DND-41 (cell line): ENCODE data around the gene DNAH3.

Experiments
- ATAC-seq: fragments of 200-7000 bp; cut with Tn5 transposase; 3 replicates; pipeline ENCODE4 v1.9.1; 2021; ENCODE audit warnings: low read depth; ENCODE audit not compliant: insufficient read depth
- DNase-seq: peaks from one replicate; pipeline ENCODE4 v3.0.0-alpha.2; 2020
- H2AFZ ChIP-seq: 2 replicates; pipeline ENCODE4 v1.6.0; 2012; ENCODE audit warnings: low read depth, low read length
- H3K27ac ChIP-seq: 2 replicates; pipeline ENCODE4 v1.5.1; 2012; ENCODE audit warnings: low read length, inconsistent platforms
- H3K27me3 ChIP-seq: fragments of 200-600 bp; sonication (generic); 2 replicates; pipeline ENCODE4 v1.6.0; 2012; ENCODE audit warnings: low read length, mild to moderate bottlenecking, inconsistent platforms; ENCODE audit not compliant: insufficient read depth, poor library complexity
- H3K36me3 ChIP-seq: 2 replicates; pipeline ENCODE4 v1.5.1; 2012; ENCODE audit warnings: low read length, inconsistent platforms; ENCODE audit not compliant: insufficient read depth
- H3K4me1 ChIP-seq: 2 replicates; pipeline ENCODE4 v1.5.1; 2012; ENCODE audit warnings: mild to moderate bottlenecking, low read length; ENCODE audit not compliant: insufficient read depth
- H3K4me2 ChIP-seq: 2 replicates; pipeline ENCODE4 v1.6.0; 2012; ENCODE audit warnings: mild to moderate bottlenecking, moderate library complexity, low read length, inconsistent platforms; ENCODE audit not compliant: insufficient read depth
- H3K4me3 ChIP-seq, 2 experiments: fragments of 200-600 bp in 1 of 2; shearing (Covaris generic) in 1 of 2; 2 replicates each; pipeline ENCODE4 v1.5.1; 2012 to 2016; ENCODE audit warnings: inconsistent platforms in 2 of 2, low read length in 2 of 2, mild to moderate bottlenecking in 2 of 2, low read depth in 1 of 2, moderate library complexity in 1 of 2
- H3K79me2 ChIP-seq: 2 replicates; pipeline ENCODE4 v1.6.0; 2012; ENCODE audit warnings: low read length, inconsistent platforms; ENCODE audit not compliant: insufficient read depth
- H3K9ac ChIP-seq: 2 replicates; pipeline ENCODE4 v1.6.0; 2012; ENCODE audit warnings: low read depth, mild to moderate bottlenecking, inconsistent platforms, low read length, moderate library complexity
- H3K9me3 ChIP-seq: 2 replicates; pipeline ENCODE4 v1.5.1; 2012; ENCODE audit warnings: low read length, moderate library complexity, mild to moderate bottlenecking, inconsistent platforms; ENCODE audit not compliant: insufficient read depth, severe bottlenecking
- H4K20me1 ChIP-seq: 2 replicates; pipeline ENCODE4 v1.6.0; 2012; ENCODE audit warnings: low read length; ENCODE audit not compliant: insufficient read depth
- EZH2 ChIP-seq: IDR thresholded peaks from 3 replicates; pipeline ENCODE4 v1.6.1; 2012; ENCODE audit warnings: borderline replicate concordance, low read depth, mild to moderate bottlenecking, moderate library complexity, low read length, inconsistent platforms; ENCODE audit not compliant: severe bottlenecking
- TF ChIP-seq, protein P1 (sequence below): IDR thresholded peaks from 2 replicates; pipeline ENCODE4 v1.5.1; 2012; ENCODE audit warnings: borderline replicate concordance, low read length, moderate library complexity, mild to moderate bottlenecking; ENCODE audit not compliant: poor library complexity, severe bottlenecking; ENCODE audit errors: extremely low read depth

The DNAH3 gene

DNA sequence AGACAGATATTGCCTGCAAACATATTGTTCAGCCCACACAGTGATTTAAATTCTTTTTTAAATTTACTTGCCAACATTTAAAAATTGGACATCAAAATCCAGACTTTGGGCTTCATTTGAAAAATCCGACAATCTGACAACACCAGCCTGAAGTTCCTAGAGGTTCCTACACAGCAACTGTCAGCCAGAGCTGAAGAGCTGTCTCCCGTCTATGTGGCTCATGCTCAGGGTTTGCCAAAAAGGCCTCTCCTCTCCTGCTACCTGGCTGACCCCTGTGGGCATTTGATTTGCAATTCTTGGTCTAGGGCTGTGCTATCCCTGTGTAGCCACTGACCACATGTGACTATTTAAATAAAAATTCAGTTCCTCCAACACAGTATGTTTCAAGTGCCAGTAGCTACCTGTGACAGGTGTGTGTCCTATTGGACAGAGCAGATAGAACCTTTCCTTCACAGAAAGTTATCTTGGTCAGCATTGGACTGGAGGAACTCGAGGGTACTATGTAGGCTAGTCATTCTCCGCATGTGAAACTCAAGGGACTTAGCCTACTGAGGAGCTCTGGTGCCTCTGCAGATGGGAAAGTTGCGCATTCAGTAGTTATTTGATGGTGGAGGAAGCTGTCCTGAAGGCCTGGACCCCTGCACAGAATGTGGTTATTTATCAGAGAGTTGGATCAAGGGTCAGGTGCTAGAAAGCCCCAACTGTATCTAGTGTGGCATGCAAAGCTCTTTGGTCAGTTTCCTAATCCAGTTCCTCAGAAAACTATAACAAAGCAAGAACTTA is 247.3 kb downstream of the DNAH3 start:
- Histone ChIP-seq H3K4me3 (no peak overlapping the region), H3K9me3 (no peaks in the 10 kb centered on the region), H3K79me2 (peaks cover 19% of the 10 kb centered on the region), H3K36me3 (no peaks in the 10 kb centered on the region; the same call in 1 of the 2 replicates), H3K27ac (peak overlapping the region; percentile 25; the same call in 1 of the 2 replicates), H2AFZ (no peak overlapping the region), H4K20me1 (0 out of 2 replicates have a peak, but pooled peaks cover 4% of the 10 kb centered on the region), H3K9ac (no peak overlapping the region), H3K4me1 (peaks cover 55% of the 10 kb centered on the region), H3K4me2 (peak overlapping the region; percentile 33; the same call in 1 of the 2 replicates), H3K27me3 (no peaks in the 10 kb centered on the region)
- ATAC-seq (no peak), DNase-seq (no peak)
- TF ChIP-seq EZH2, result no peak
- TF ChIP-seq, protein P1, sequence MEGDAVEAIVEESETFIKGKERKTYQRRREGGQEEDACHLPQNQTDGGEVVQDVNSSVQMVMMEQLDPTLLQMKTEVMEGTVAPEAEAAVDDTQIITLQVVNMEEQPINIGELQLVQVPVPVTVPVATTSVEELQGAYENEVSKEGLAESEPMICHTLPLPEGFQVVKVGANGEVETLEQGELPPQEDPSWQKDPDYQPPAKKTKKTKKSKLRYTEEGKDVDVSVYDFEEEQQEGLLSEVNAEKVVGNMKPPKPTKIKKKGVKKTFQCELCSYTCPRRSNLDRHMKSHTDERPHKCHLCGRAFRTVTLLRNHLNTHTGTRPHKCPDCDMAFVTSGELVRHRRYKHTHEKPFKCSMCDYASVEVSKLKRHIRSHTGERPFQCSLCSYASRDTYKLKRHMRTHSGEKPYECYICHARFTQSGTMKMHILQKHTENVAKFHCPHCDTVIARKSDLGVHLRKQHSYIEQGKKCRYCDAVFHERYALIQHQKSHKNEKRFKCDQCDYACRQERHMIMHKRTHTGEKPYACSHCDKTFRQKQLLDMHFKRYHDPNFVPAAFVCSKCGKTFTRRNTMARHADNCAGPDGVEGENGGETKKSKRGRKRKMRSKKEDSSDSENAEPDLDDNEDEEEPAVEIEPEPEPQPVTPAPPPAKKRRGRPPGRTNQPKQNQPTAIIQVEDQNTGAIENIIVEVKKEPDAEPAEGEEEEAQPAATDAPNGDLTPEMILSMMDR, result no peak

DNA sequence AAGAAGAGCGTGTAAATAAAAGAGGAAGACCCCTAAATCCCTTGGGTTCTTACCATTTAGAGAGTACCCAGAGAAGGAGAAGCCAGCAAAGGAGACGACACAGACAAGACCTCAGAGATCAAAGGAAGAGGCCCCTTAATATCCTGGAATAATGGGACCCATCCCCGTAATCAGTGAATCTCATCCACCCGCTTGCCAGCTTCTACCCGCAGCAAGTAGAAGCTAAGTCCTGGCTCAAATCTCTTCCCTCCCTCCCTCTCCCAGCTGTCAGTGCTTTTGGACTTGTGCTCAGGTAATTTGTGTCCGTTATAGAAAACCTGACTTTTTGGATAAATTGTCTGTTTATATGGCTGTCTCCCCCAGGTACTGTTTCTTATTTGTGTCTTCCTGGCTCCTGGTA is 248.2 kb downstream of the DNAH3 start:
- Histone ChIP-seq H3K4me1 (peaks cover 55% of the 10 kb centered on the region), H3K9ac (no peak overlapping the region), H3K79me2 (peaks cover 19% of the 10 kb centered on the region), H4K20me1 (0 out of 2 replicates have a peak, but pooled peaks cover 4% of the 10 kb centered on the region), H3K9me3 (no peaks in the 10 kb centered on the region), H3K4me3 (no peak overlapping the region), H2AFZ (no peak overlapping the region), H3K27me3 (no peaks in the 10 kb centered on the region), H3K27ac (no peak overlapping the region), H3K4me2 (peak overlapping the region; percentile 18; the same call in 1 of the 2 replicates), H3K36me3 (no peaks in the 10 kb centered on the region; the same call in 1 of the 2 replicates)
- DNase-seq (no peak), ATAC-seq (no peak)
- TF ChIP-seq EZH2, result no peak
- TF ChIP-seq, protein P1, result no peak

DNA sequence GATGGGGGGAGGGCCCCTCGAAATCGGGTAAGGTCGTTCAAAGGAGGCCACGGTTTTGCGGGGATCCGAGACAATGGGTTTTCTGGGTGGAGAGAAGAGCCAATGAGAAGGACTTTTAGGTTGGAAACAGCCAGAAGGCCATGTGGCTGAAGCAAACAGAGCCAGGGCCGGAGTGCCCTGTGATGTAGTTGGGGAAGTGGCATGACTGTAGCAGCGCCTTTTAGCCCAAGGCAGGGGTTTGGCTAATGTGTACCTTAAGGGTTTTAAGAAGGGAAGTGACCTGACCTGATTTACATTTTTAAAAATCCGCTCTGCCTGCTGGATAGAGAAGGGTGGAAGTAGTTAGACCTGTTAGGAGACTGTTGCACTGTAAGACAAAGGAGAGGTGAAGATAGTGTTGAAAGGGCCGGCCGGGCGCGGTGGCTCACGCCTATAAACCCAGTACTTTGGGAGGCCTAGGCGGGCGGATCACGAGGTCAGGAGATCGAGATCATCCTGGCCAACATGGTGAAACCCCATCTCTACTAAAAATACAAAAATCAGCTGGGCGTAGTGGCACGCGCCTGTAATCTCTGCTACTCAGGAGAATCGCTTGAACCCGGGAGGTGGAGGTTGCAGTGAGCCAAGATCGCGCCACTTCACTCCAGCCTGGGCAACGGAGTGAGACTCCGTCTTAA is 249.1 kb downstream of the DNAH3 start:
- Histone ChIP-seq H3K4me2 (peak overlapping the region; percentile 92), H3K9ac (peak overlapping the region; percentile 78), H3K27me3 (no peaks in the 10 kb centered on the region), H3K4me3 (peak overlapping the region; percentile 43 to 95; a peak in 3 of 4 replicates), H3K4me1 (peaks cover 55% of the 10 kb centered on the region), H3K9me3 (no peaks in the 10 kb centered on the region), H3K79me2 (peaks cover 19% of the 10 kb centered on the region), H4K20me1 (0 out of 2 replicates have a peak, but pooled peaks cover 4% of the 10 kb centered on the region), H2AFZ (peak overlapping the region; percentile 88), H3K36me3 (no peaks in the 10 kb centered on the region; the same call in 1 of the 2 replicates), H3K27ac (peak overlapping the region; percentile 88)
- DNase-seq (peak; percentile 18), ATAC-seq (no peak)
- TF ChIP-seq, protein P1, result no peak
- TF ChIP-seq EZH2, result no peak
